AG09319 (cell line): ENCODE results near the gene LRRC49.
"Not testable (repeated sequence)": the region's sequence is repeated elsewhere in the genome, so short reads cannot be mapped to it uniquely, and the experiment has no call there.

Source experiments
- DNase-seq: peaks from one replicate; pipeline ENCODE4 v3.0.0-alpha.2; 2010; ENCODE audit warnings: low read depth; ENCODE audit errors: extremely low read depth
- CTCF ChIP-seq: IDR thresholded peaks from 2 replicates; pipeline ENCODE4 v1.5.1; 2011; ENCODE audit warnings: low read depth, mild to moderate bottlenecking, inconsistent platforms, low read length, moderate library complexity

LRRC49 gene

GRCh38 chr15:70933411-70933810 lies 40.8 kb downstream of the LRRC49 start:
- DNase-seq: no peak
- no peak for TF ChIP-seq CTCF

DNA sequence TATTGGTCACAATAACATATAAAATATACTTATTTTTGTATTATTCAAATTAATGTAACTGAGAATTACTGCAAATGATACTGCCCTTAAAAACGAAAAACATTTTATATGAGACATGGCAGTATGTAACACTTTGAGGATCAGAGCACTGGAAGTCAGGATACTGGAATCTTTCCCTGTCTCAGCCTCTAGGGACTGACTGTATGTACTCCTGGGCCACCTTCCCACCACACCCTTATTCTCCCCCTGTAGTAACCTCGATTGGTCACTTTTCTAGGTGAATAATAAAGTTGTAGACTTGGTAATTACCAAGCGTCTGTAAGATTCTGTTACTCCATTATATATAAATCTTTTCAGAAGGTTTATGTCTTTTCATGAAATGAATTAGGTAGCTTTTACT lies 43.0 kb downstream of the LRRC49 start:
- no peak for TF ChIP-seq CTCF
- no peak for DNase-seq

GRCh38 chr15:70936326-70936725 lies 43.7 kb downstream of the LRRC49 start:
- no peak for TF ChIP-seq CTCF
- no peak for DNase-seq

GRCh38 chr15:70943285-70943684 lies 50.7 kb downstream of the LRRC49 start:
- DNase-seq: not testable (repeated sequence)

GRCh38 chr15:70947351-70948335 lies 55.0 kb downstream of the LRRC49 start:
- no peak for DNase-seq
- no peak for TF ChIP-seq CTCF

DNA sequence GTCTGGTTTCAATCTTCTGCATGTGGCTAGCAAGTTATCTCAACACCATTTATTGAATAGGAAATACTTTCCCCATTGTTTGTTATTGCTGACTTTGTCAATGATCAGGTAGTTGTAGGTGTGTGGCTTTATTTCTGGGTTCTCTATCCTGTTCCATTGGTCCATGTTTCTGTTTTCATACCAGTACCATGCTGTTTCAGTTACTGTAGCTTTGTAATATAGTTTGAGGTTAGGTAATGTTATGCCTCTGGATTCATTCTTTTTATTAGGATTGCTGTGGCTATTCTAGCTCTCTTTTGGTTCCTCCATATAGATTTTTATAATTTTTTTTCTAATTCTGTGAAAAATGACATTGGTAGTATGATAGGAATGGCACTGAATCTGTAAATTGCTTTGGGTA lies 58.3 kb downstream of the LRRC49 start:
- TF ChIP-seq CTCF: no peak

GRCh38 chr15:70954171-70954570 lies 61.5 kb downstream of the LRRC49 start:
- TF ChIP-seq CTCF: no peak
- no peak for DNase-seq

More for the DNA sequence above, 58.3 kb downstream of the LRRC49 start:
- DNase-seq: no peak
